Prostate gland (tissue), 2 donors: ENCODE results near the gene SEPTIN1.

Experiments used
- POLR2A ChIP-seq: fragments of 450-650 bp; IDR thresholded peaks from one replicate; pipeline ENCODE4 v1.6.1; 2016; ENCODE audit warnings: antibody characterized with exemption, mild to moderate bottlenecking
- TF ChIP-seq, protein P1 (sequence below), 4 experiments: fragments of 200-600 bp in 2 of 4; fragments of 450-650 bp in 2 of 4; sonication (generic) in 2 of 4; IDR thresholded peaks; 1 replicate in 3 of 4; 2 replicates in 1 of 4; pipeline ENCODE4 v1.5.1; 2016 to 2019; ENCODE audit warnings: antibody characterized with exemption in 4 of 4, mild to moderate bottlenecking in 2 of 4, moderate library complexity in 2 of 4

- TF ChIP-seq, protein P1, sequence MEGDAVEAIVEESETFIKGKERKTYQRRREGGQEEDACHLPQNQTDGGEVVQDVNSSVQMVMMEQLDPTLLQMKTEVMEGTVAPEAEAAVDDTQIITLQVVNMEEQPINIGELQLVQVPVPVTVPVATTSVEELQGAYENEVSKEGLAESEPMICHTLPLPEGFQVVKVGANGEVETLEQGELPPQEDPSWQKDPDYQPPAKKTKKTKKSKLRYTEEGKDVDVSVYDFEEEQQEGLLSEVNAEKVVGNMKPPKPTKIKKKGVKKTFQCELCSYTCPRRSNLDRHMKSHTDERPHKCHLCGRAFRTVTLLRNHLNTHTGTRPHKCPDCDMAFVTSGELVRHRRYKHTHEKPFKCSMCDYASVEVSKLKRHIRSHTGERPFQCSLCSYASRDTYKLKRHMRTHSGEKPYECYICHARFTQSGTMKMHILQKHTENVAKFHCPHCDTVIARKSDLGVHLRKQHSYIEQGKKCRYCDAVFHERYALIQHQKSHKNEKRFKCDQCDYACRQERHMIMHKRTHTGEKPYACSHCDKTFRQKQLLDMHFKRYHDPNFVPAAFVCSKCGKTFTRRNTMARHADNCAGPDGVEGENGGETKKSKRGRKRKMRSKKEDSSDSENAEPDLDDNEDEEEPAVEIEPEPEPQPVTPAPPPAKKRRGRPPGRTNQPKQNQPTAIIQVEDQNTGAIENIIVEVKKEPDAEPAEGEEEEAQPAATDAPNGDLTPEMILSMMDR (IDR thresholded peaks at IDR 0.05) = no peak
- no peak for TF ChIP-seq POLR2A
Measured at GRCh38 chr16:30397056-30397455, 14.7 kb upstream of the SEPTIN1 start.
